Measurements from ENCODE around the gene MAD1L1.

MAD1L1 gene

DNA sequence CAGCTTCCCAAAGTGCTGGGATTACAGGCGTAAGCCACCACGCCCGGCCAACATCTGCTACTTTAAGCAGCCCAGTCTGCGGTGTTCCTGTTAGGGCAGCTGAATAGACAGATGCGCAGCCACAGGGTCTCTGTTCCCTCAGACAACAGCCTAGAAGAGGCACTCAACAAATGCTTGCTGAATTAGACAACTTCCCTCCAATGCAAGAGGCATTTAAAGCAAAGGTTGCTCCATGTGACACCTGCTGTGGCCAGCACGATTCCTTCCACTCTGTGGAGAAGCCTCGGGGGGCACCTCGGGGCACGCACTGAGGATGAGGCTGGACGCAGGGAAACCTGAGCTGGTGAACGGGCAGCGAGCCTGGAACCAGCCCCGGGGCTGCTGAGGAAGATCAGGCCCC is 237.8 kb downstream of the MAD1L1 start:
- DNase-seq: no peak

- no peak for DNase-seq
Observed at GRCh38 chr7:1993776-1994740, 238.7 kb downstream of the MAD1L1 start.

DNA sequence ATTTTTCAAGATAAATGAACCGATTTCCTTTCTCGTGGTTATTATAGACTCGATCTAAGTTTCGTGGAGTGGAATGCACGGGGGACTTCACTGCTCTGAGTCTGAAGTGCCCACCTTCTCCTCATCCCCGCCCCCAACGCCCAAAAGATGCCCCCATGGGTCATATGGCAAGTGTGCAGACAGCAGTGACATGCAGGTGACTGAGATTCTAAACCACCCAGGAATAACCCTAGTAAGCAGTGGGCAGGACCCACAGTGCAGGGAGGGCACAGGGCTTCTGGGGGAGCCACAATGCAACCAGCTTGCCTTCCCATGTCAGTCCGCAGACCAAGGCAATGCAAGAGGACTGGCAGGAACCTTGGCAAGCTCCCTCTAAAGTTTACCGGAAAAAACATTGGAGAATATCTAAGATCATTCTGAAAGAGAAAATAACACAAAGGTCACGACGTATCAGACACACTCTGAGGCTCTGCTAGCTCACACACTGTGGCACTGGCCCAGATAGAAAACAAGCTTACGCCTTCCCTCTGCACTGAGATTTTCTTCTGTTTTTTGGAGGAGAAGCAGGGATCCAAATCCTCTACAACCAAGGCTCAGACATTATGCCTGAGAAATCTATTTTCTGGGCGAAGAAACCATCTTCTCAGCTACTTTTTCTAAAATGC is 239.6 kb downstream of the MAD1L1 start:
- no peak for DNase-seq

DNA sequence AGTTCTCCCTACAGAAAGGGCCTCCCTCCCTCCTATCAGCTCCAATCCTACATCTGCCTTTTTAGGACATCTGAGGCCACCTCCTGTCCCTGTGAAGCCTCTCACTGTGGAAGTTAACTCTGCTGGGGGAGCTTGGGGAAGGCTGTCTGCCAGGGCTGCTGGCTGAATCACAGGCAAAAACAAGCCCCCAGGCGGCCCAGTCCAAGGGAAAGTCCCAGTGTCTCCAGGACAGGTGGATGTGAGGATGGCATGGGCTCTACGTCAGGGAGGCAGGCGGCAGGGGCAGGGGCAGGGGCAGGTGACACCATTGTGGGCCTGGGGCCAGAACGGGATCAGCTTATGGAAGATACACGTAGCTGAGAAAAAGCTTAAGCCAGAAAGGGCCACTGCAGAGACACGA is 240.2 kb downstream of the MAD1L1 start:
- no peak for DNase-seq

DNA sequence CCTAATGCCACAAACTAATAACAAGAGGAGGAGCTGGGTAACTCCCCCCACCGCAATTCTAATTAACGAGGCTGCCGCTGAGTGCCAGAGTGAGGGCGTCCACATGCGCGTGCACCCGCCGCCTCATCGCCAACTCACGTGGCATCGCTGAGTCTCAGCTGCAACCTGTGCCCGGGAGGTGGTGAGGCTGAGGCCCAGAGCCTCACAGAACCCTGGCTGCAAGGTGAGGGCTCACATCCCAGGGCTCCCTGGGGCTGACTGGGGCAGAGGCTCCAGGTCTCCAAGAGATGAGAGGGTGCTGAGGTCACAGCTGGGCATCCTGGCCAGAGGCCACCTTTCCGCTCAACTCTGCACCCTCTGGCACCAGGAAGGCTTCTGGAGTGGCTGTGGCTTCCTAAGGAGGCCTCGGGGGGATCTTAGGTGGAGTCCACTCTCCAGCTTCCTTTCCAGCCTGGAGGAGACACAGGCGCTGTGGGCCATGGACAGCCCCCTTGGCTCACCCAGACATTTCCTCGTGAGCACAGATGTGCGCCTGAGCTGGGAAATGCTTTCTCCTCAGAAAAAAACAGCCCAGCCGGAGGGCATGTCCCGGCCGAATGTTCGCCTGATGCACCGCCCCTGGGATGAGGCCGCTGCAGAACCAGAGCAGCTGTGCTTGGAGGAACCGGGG is 242.6 kb downstream of the MAD1L1 start:
- DNase-seq: no peak

- no peak for DNase-seq
Observed at GRCh38 chr7:1989049-1989860, 243.5 kb downstream of the MAD1L1 start.

GRCh38 chr7:1988533-1988930 is 244.2 kb downstream of the MAD1L1 start:
- no peak for DNase-seq

DNA sequence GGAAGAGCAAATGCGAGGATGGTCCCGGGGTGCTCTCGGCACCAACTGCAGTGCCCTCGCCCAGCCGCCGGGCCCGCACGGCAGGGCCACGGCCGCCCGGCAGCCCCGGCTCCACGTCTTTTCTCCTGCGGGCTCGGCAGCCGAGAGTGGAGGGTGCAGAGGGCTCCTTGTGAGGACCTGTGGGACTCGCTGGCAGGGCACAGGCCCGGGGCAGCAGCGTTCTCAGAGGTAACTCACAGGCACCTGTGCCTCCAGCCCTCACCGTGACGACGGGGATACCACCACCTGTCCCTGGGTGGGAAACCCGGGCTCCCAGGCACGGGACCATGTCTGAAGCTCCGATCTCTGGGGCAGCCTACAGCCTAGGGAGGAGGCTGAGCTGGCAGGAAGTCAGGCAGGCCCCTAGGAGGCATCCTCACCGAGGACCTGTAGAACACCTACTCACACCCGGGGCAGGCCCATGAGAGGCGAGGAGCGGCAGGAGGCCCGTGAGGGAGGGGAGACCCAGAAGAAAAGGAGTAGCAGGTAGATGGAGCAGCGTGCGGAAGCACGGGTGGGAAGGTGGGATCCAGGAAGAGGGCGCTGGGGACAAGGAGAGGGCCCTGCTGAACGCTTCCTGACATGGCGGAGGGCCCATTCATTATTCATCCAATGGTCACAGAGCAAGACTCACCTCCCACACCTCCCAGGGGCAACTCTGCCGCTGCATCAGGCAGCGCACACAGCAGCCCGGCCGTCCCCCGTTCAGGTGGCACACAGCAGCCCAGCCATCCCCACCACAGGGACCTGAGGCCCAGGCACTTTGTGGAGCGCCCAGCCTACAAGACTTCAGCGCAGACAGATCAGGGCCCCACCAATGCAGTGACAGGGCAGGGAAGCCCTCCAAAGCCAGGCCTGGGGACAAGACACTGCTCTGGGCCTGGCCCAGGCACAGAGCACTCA is 244.9 kb downstream of the MAD1L1 start:
- DNase-seq: no peak

GRCh38 chr7:1987084-1987535 is 245.6 kb downstream of the MAD1L1 start:
- DNase-seq: no peak

GRCh38 chr7:1986366-1987083 is 246.2 kb downstream of the MAD1L1 start:
- peak in 1 of 4 experiments; percentile 32 for DNase-seq

- DNase-seq: no peak
Observed at GRCh38 chr7:1985936-1986335, 246.8 kb downstream of the MAD1L1 start.

GRCh38 chr7:1985042-1985441 is 247.7 kb downstream of the MAD1L1 start:
- DNase-seq: no peak

- no peak for DNase-seq
Observed at GRCh38 chr7:1981878-1982230, 250.9 kb downstream of the MAD1L1 start.

DNA sequence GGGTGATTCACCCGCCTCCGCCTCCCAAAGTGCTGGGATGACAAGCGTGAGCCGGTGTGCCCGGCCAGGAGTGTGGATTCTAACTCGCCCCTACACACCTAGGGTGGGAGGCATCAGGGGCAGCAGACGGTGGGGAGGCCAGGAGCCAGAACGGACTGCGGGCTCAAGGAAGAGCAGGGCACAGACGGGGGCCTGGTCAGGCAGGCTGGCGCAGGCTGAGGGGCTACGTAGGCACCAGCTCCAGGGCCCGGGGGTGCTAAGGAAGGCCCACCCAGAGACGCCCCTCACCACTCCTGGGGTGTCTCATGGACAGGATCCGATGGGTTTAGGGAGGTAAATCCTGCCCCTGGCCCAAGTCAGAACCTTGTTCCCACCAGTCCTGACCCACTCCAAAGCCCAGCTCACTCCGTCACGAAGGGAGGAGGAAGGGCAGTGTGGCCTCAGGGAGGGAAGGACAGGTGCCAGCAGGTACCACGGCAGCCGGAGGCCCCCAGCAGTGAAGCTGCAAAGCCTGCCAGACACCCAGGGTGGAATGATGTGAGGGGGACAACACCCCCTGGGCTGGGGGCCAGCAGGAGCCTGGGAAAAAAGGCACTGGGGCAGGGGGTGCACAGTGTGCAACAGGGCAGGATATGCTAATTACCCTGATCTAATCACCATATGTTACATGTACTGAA is 251.4 kb downstream of the MAD1L1 start:
- DNase-seq: no peak

GRCh38 chr7:1979591-1980560 is 252.9 kb downstream of the MAD1L1 start:
- DNase-seq: no peak

DNA sequence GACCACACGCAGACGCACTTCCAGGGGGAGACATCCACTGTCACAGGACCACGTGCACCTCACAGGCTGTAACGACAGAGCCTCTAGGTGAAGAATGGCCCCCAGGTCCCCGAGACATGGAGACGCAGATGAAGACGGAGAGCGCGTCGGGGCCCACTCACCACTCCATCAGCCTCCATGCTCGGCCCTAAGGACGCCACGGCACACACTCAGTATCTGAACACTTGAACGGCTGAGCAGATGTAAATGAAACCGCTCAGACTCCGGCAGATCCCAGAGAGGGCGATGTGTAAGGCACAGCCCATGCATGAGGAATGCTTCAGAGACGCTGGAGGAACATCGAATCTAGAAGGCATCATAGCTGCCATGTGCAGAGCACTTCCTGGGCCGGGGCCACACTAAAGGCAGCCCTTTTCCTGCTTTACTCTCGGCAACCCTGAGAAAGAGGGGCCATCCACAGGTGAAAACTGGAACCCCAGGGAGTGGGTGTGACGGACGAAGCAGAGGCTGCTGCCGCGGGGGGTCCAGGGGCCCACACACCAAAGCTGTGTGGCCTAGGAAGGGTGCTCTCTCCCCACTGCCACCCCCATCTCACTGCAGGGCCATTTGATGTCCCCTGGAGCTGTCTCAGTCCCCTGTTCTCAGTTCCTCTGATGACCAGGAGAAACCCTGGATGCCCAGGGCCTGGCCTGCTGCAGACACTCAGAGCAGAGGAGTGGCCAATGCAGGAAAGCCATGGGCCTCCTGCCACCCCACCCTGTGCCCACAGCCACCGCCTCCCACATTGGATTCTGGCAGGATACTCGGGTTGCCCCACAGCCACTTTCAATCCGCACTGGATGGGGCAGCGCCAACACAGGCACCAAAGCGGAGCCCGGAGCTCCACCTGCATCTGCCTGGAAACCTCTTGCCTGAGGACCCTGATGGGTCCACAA is 253.8 kb downstream of the MAD1L1 start:
- no peak for DNase-seq

DNA sequence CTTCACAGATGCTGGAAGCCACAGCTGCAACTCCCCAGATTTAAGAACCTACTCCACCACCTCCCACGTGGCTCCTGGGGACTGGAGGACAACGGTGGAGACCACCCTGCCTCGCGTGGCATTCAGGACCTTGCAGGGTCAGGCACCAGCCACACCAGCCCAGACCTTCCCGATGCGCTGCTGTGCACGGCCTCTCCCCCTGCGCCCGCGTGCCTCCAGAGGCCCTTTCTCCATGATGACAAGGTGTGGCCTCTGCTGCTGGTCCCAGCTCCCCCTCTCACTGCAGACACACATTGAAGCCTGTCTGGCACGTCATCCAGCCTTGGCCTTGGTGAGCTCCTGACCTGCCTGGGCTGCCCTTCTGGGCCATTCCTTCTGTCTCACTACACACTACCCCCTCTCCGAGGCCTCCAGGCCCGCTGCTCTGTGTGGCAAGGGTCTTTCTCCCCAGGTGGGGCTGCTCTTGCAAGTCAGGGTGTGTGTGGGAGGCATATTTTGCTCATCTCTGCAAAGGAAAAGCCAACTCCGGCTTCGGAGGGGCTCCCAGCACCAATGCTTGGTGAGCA is 254.8 kb downstream of the MAD1L1 start:
- DNase-seq: no peak
